NCI-H1436 treated with DMSO at 0.1 percent for 48 hours (cell line): Measurements from ENCODE around the gene PTPRE.

Source experiments
- DNase-seq: peaks from one replicate; lab custom pipeline; 2025; lab: John Stamatoyannopoulos, UW

Gene PTPRE

GRCh38 chr10:128095753-128096469 is 189.0 kb downstream of the PTPRE start:
- DNase-seq, result no peak

DNA sequence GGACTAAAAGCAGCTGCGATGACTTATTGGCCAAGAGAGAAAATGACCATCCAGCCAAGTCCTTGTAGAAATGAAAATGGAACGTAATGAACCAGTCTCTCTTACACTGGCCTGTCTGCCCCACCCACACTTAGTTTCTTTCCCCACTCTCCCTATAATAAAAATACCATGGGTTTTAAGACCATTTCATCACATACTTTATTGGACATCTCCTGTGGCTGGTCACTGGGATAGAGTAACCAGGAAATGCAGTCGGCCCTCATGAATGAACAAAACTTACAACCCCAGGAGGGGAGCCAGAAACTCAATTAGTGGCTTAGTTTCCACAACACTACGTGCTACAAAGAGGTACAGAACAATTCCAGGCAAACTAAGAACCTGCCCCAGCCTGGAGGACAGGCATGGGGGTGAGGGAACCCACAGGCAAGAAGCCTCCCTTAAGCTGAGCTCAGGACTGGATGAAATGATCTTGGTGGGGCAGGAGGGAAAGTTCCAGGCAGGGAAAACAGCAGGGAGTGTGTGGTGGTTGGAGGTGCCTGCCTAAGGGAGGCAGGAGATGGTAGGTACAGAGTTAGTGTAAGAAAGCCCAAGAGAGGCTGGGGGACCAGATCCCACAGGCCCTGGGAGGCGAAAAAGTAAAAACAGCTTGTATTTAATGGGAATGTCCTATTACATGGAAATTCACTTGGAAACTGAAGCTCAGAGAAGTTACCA is 189.7 kb downstream of the PTPRE start:
- no peak for DNase-seq

- no peak for DNase-seq
These were observed 190.9 kb downstream of the PTPRE start for GRCh38 chr10:128097783-128098182.

DNA sequence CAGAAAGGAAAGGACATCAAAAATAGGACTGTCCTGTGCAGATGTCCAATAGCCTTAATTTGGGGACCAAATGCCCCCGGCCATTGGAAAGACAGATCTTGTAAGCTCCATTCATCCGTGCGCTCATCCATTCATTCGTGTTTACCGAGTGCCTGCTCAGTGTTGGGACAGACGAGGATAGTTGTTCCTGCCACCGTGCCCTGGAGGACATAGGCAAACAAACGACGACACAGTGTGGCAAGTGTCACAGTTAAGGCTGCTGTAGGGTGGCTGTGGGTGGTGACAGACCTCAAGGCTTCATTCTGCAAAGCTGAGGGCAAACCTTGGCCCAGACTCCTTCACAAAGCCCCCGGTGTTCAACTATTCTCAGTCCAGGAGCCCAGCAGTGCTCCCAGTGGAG is 191.7 kb downstream of the PTPRE start:
- DNase-seq, result no peak

DNA sequence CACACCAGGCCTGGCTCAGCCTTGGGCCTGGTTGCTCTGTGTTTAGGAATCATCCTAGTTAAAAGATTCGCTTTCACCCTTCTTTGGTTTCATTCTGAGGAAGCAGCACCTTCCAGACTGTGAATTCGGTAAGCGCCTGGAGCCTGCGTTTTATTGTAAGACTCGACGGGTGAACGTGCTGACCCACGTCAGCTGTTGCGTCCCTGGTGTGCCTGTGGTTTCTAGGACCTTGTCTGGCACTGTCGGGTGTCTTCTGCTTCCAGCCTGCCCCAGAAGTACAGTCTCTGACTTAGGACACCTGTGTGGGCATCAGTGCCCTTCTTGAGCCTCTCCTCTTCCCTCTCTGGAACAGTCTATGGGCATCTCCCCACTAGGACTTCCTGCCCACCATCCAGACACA is 193.0 kb downstream of the PTPRE start:
- no peak for DNase-seq

- no peak for DNase-seq
These were observed 195.0 kb downstream of the PTPRE start for GRCh38 chr10:128101901-128102300.

GRCh38 chr10:128102480-128103228 is 195.8 kb downstream of the PTPRE start:
- no peak for DNase-seq

GRCh38 chr10:128103229-128103714 is 196.4 kb downstream of the PTPRE start:
- DNase-seq, result no peak

- DNase-seq, result no peak
These were observed 198.5 kb downstream of the PTPRE start for GRCh38 chr10:128105383-128105782.

GRCh38 chr10:128109707-128110106 is 202.8 kb downstream of the PTPRE start:
- DNase-seq, result peak; percentile 70

DNA sequence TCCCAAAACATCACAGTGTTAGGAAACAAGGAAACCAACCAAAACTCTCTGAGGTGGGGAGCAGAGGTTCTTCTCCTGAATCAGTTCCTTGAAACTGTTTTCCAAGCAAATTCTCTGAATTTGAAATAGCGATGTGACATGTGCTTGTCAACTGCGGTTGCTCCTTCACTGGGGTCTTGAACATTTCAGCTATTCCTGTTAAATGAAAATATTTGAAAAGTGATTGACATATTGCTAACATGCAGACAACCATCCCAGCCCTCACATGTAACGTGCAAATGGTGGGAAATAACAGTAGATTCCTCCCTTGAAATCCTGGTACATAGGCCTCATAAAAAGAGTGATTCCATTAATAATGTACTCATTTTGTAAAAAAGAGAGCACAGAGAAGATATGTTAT is 203.4 kb downstream of the PTPRE start:
- no peak for DNase-seq

DNA sequence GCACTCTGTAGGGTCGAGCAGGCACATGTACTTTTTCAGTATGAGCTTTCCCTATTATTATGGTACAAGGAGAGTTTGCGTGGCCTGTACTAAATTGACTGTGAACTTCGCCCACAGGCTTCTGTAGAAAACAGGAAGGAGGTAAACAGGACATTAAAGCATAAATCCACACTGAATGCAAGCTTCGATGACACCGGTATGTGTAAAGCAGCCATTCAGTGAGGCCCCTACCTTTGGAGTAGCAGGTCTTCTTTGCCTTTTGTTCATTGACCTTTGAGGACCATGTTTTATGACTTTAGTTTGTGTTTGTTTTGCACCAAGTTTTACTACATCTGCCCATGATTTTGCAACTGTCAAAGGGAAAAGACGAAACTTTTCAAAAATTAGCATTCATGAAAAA is 204.8 kb downstream of the PTPRE start:
- DNase-seq, result no peak

DNA sequence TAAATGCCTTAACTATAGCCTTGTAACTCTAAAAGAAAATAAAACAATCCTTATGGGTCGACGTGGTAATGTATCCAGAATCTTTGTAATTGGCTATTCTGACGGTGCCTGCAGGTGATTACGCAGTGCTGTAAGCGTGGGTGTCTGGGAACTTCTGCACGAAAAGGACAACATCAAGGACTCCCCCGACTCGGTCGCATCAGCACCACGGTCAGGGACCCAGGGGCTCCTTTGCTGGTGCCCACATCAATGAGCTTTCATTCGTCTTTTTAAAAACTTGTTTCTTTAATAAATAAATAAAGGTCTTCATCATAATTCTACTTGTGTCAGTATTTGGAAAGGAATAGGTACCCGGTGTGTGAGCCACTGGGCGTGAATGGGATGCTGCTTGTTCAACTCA is 206.1 kb downstream of the PTPRE start:
- DNase-seq, result no peak

DNA sequence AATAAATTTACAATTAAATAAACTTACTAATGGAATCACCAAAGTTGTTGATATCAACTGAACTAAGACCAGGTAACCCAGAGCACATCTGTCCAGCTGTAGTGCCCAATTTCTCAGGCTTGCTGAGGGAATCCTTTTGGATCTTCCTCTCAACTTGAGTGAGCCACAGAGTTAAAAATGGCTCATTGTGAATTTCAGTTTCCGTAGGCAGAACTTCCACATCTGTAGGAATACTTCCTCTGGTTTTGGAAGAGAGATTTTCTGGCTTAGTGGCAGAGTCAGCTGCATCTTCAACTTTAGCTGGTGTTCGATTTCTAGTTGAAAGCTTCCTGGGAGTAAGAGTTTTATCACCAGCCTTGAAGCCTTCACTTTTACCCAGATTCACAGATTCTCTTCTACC is 208.0 kb downstream of the PTPRE start:
- DNase-seq, result no peak

DNA sequence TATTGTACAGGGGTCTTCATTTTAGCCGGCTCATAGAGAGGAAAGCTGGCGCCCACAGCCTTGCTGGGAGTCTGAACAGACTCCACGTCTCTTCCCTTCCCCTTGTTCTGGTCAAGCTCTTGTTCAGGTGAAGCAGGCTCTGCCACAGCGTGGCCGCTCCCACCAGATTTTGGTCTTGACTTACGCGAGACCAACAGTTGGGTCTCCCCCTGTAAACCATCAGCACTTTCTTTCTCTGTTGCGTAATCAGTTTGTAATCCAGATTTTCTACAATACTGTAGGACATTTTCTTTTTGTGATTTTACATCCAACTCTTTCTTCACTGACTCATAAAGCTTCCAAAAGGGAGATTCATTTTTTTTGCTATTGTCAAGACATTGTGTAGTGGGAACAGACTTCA is 208.5 kb downstream of the PTPRE start:
- DNase-seq, result no peak

GRCh38 chr10:128116187-128116586 is 209.3 kb downstream of the PTPRE start:
- DNase-seq, result no peak

DNA sequence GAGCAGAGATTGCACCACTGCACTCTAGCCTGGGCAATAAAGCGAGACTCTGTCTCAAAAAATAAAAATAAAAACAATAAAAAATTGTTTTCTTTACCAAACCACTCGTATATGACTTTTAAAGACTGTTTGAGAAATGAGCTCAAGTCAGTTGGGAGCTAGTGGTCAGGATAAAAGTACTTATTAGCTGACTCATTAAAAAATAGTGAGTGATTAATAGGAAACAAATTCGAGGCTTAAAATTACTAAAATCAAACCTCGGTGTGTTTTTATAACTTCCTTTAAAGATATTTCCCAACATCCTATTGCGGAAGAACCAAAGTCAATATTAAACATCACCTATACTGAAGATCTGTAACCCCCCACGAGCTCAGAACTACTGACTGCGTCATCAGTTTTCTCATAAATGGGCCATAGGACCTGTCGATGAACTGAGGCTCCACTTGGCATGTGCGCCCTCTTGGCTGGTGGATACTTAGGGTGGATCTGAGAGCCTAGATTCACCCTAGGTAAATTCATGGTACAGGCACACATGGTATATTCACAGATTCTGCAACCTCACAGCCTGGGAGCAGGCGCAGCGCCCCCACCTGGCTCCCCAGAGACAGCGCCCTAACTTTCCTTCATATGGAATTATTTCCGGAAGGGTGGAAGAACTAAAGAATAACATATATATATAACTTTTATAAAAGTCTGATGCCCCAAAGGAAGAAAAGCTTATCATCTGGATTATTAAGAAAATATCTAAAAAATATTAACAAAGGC is 210.1 kb downstream of the PTPRE start:
- DNase-seq, result no peak

DNA sequence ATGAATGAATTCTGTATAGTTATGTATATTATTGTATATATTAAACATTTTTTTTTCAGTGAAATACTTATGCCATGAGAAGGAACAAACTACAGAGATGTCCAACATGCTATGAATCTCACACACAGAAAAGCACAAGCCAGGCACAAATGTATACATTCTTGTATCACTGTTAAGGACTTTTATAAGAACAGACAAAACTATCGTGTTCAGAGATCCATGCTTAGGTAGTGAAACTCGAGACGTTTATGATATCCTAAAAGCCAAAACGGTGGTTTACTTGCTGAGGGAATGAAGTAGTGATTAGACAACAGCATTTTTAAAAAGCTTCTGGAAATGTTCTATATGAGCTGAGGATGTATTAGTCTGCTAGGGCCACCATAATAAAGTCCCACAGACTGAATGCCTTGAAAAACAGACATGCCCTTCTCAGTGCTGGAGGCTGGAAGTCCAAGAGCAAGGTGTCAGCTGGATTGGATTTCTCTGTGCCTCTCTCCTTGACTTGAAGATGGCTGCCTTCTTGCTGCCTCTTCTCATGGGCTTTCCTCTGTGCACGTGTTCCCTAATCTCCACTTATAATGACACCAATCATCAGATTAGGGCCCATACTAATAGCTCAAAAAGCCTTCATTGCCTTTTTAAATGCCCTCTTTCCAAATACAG is 215.0 kb downstream of the PTPRE start:
- no peak for DNase-seq

DNA sequence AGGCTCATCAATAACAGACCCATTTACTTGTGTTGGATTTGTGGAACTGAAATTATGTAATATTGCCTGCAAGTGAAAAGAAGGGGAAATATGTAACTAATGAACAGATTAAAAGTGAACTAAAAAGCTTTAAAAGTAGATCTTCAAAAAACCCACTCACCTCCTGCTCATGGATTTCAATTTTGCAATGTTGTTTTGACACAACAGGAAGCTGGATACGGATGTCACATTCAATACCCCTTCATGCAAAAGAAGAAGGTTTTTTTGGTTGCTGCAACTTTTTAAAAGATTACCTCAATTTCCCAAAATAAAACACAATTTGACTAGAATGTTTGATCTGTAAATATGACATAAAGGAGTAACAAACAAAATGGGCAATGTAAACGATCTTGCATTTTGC is 216.0 kb downstream of the PTPRE start:
- DNase-seq, result no peak

DNA sequence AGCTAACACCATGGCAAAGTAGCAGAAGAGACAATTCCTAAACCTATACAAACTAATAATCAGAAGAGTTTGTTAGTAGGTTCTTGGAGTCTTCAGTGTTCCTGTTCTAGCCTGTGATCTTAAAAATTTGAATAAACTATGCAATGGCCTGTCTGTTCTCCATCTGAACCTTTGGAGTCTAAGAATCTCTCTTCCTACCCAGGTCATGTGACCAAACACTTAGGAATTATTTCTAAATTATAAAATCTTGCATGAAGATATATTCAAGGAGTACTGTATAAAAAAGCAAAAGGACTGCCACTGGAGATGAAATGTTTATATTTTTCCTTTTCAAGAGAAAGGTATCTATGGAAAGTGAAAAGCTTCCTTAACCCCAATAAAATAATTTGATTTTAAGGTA is 216.9 kb downstream of the PTPRE start:
- DNase-seq, result no peak

DNA sequence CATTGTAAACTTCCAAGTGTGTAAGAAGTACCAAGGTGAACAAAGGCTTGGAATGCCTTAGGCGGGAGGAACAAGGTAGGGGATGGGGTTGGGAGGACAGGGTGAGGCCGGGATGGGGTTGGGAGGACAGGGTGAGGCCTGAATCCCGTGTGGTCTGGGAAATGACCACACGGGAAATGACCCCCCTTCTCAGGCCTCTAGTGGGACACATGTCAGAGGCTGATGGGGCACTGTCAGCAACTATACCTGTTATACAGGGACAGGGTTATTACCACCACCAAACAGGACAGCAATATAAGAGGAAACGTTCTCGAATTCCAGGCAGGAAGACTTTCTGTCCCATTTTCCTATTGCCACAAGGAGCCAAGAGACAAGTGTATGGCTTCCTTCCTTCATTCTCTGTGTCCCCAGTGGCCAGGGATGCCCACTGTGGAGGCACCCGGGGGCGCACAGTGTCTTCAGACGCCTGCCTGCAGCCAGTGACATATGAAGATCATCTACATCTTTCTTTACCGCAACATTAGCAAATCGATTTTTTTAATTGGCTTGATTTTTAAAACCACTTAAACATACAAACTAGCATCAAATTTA is 218.0 kb downstream of the PTPRE start:
- no peak for DNase-seq
